Right lung (tissue), 10 donors: Measurements from ENCODE around the gene PLA2G10. TPM values are rescaled to one million over a fixed set of nuclear protein-coding genes. Genes with fewer than 3 reads are reported as not detected.
"Not testable (repeated sequence)": the region's sequence is repeated elsewhere in the genome, so short reads cannot be mapped to it uniquely, and the experiment has no call there.

Experiments
- DNase-seq, 2 donors: peaks; one replicate each; pipeline ENCODE4 v3.0.0-alpha.2; 2013
- long read RNA-seq, 8 donors: transcript quantifications; one replicate each; lab custom pipeline, GENCODE V29; 2026
- polyA plus RNA-seq, 5 donors: library from polyadenylated mRNA; unstranded; fragments of 120-200 nt; gene quantifications; one replicate each; pipeline versions ENCODE4 v1.2.1 to v1.2.3, GENCODE V29; 2013; ENCODE audit warnings: inconsistent platforms in 1 of 5, low replicate concordance in 1 of 5; ENCODE audit not compliant: insufficient read length in 5 of 5, insufficient read depth in 1 of 5

Gene PLA2G10, protein sequence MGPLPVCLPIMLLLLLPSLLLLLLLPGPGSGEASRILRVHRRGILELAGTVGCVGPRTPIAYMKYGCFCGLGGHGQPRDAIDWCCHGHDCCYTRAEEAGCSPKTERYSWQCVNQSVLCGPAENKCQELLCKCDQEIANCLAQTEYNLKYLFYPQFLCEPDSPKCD
- under 1 TPM in 4 of 5 donors, not detected in 1; 0.31 to 0.69 (median 0.42) TPM for polyA plus RNA-seq
- long read RNA-seq, donor 1: 0 reads
- long read RNA-seq, donor 2: 0 reads
- long read RNA-seq, donor 3: 0 reads
- long read RNA-seq, donor 4: 0 reads
- long read RNA-seq, donor 5: 0 reads
- long read RNA-seq, donor 6: 0 reads
- long read RNA-seq, donor 7: 0 reads
- long read RNA-seq, donor 8: 0 reads

GRCh38 chr16:14694129-14694528, at the start of gene PLA2G10:
Gene PLA2G10, minus strand, starts transcription at chr16:14694308. Its CDS starts 79 bp downstream, at chr16:14694229.
- DNase-seq: not testable (repeated sequence)

DNA sequence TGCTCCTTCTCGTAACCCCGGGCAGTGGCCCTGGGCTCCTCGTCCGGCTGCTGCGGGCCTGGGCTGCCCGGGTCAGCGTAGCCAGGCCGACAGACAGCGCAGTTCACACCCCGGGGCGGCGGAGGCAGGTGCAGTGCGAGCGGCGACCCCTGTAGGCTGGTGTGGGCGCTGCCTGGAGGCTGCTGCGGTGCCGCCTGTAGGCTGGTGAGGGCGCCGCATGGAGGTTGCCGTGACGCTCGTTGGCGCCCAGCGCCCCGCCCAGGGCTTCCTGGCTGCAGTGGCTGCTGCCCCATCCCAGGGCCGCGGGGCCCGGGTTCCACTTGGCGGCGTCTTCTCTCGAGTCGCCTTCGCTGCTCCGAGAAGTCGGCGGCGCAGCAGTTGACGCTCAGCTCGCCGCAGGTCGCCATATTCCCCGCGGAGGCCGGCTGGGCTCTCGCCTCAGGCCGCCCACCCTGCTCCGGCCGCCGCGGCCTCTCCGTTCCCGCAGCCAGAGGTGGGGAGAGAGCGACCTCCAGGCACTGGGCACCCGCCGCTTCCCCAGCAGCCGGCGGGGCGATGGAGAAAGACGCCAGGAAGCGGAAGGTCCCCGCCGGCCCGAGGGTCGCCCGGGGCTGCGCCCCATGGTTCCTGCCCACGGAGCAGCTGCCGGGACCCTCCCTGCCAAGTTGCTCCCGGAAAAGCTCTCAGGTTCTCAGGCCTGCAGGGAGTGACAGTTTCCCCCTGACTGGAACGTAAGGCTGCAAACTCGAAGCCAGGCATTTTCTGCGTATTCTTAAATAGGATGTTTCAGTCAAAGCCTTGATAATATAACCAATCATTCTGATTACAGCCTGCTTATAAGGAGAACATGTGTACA, 48.4 kb upstream of the PLA2G10 start, which contains the start of gene NPIPA2:
NPIPA2 (plus strand) TSS at position 261 of the 856 bp plus-strand sequence. CDS start 5,533 bp downstream, outside the sequence.
- not testable (repeated sequence) for DNase-seq

DNA sequence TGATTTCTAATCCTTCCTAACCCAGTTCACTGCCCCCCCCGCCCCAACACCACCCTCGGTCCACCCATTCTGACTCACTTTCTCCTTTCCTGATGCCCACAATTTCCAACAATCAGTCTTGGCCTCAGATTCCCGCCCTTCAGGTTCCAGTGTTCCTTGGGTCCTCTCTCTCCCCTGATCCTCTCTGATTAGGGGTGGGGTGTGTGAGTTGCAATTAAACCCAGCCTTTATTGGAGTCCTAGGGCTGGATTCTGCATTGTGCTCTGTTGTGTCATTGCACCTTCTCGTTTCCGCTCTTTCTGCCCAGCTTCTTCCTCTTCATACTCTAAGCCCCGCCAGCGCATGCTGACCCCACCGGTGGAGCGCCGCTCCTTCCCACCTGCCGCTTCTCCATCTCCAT, 47.7 kb upstream of the PLA2G10 start:
- not testable (repeated sequence) for DNase-seq

DNA sequence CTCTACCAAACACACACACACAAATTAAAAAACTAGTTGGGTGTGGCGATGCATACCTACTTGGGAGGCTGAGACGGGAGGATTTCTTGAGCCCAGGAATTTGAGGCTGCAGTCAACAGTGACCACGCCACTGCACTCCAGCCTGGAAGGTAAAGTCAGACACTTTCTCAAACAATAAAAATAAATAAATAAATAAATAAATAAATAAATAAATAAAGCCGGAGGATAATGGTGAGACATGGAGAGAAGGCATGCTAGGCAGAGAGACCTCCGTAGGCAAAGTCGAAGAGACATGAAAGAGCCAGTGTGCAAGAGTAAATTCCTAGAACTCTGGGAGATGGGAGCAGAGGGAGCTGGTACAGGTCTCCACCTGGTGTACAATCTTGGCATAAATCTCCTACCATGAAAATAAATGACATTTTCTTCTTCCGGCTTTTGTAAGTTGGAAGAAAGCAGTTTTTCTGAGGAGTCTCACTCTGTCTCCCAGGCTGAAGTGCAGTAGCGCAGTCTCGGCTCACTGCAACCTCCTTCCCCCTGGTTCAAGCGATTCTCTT, 46.8 kb upstream of the PLA2G10 start:
- DNase-seq: not testable (repeated sequence)

GRCh38 chr16:14733233-14733632, 39.1 kb upstream of the PLA2G10 start:
- not testable (repeated sequence) for DNase-seq

- DNase-seq: not testable (repeated sequence)
Observed at GRCh38 chr16:14703156-14704011, 9.3 kb upstream of the PLA2G10 start, which contains the start of gene NPIPA3. Gene NPIPA3, plus strand, starts transcription at chr16:14703411. Its CDS starts 5,533 bp downstream, at chr16:14708944.

- not testable (repeated sequence) for DNase-seq
Observed at GRCh38 chr16:14702672-14703071, 8.6 kb upstream of the PLA2G10 start.

DNA sequence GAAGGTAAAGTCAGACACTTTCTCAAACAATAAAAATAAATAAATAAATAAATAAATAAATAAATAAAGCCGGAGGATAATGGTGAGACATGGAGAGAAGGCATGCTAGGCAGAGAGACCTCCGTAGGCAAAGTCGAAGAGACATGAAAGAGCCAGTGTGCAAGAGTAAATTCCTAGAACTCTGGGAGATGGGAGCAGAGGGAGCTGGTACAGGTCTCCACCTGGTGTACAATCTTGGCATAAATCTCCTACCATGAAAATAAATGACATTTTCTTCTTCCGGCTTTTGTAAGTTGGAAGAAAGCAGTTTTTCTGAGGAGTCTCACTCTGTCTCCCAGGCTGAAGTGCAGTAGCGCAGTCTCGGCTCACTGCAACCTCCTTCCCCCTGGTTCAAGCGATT, 7.8 kb upstream of the PLA2G10 start:
- not testable (repeated sequence) for DNase-seq

DNA sequence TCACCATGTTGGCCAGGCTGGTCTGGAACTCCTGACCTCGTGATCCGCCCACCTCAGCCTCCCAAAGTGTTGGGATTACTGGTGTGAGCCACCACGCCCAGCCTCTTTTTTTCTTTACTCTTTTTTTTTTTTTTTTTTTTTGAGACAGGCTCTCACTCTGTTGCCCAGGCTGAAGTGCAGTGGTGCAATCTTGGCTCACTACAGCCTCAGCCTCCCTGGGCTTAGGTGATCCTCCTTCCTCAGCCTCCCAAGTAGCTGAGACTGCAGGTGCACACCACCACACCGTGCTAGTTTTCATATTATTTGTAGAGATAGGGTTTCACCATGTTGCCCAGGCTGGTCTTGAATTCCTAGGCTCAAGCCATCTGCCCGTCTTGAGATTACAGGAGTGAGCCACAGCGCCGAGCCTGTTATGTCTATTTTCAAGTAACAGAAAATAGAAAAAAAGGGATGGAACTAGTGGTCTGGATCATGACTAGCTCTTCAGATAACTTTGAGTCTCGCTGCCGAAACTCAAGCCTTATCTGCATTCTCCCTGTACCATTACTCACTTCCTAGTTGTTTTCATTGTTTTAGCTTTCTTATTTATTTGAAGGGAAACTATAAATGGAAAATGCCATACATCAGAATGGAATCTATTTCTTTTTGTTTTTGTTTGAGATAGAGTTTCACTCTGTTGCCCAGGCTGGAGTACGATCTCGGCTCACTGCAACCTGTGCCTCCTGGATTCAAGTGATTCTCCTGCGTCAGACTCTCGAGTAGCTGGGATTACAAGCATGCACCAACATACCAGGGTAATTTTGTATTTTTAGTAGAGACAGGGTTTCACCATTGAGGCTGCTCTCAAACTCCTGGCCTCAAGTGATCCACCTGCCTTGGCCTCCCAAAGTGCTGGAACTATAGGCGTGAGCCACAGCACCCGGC, 8.0 kb downstream of the PLA2G10 start:
- not testable (repeated sequence) for DNase-seq

GRCh38 chr16:14682121-14682520, 12.0 kb downstream of the PLA2G10 start:
- no peak for DNase-seq

- DNase-seq: no peak
Observed at GRCh38 chr16:14681115-14681514, 13.0 kb downstream of the PLA2G10 start.

DNA sequence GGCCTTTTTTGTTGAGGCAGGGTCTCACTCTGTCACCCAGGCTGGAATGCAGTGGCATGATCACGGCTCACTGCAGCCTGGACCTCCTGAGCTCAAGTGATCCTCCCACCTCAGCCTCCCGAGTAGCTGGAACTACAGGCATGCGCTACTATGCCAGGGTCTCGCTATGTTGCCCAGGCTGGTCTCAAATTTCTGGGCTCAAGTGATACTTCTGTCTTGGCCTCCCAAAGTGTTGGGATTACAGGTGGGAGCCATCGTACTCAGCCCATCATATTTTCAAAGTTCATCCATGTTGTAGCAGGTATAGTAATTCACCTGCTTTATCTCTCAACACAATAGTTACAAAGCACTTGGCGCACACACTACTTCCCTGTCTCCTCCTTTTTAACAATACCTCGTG, 13.7 kb downstream of the PLA2G10 start:
- DNase-seq: not testable (repeated sequence)

- no peak for DNase-seq
Observed at GRCh38 chr16:14678748-14679497, 15.2 kb downstream of the PLA2G10 start.

DNA sequence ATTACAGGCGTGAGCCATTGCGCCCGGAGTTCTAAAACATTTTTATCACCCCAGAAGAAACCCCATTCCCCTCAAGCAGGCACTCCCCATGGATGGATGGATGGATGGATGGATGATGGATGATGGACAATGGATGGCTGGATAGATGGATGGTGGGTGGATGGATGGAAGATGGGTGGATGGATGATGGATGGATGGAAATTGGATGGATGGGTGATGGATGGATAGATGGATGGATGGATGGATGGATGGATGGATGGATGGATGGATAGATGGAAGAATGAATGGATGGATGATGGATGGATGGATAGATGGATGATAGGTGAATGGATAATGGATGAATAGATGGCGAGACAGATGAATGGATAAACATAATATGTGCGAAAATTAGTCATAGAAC, 16.5 kb downstream of the PLA2G10 start:
- DNase-seq: no peak

DNA sequence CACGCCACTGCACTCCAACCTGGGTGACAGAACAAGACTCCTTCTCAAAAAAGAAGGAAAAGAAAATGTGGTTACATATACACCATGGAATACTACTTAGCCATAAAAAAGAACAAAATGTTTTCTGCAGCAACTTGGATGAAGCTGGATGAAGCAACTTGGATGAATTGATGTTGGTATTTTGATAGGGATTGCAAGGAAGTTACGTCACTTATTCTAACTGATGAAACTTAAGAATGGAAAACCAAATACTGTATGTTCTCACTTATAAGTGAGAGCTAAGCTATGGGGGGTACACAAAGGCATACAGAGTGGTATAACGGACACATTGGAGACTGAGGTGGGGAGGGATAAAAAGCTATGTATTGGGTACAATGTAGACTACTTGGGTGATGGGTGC, 17.5 kb downstream of the PLA2G10 start:
- no peak for DNase-seq

DNA sequence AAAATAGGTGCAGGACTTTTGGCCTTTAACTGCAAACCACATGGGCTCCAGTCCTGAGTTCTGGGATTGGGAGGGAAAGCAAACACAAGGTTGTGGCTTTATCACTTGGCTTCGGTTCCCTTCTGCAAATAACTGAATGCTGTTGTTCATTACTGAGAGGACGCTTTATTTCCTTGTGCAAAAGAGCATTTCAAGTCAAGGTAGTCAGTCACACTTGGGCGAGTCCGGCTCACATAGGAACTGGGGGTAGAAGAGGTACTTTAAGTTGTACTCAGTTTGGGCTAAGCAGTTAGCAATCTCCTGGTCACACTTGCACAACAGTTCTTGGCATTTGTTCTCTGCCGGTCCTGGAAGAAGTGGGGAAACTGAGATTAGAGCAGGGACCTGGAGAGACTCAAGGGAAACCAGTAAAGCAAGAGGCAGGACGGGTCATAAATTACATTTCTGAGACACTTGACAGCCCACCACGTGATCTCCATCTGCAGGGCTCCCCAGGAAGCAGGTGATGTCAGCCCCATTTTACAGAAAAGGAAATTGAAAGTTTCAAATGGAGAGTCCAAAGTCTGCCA, 21.6 kb downstream of the PLA2G10 start:
- no peak for DNase-seq

DNA sequence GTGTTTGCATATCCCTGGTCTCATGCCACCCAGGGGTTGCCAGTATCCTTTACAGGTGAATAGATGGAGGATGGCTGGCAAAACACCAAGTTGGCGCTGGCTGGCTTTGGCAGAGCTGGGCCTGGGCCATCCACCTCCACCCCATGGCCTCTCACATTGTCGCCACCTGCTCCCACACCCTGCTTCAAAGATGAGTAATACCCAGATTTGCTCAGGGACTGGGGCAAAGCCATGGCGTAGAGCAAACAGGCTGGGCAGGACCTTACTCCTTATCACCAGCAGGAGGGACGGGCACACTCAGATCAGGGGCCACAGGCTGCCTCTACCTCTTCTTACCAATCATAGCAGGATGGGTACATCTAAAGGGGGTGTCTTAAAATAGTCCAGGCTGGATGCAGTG, 24.3 kb downstream of the PLA2G10 start:
- DNase-seq: no peak

DNA sequence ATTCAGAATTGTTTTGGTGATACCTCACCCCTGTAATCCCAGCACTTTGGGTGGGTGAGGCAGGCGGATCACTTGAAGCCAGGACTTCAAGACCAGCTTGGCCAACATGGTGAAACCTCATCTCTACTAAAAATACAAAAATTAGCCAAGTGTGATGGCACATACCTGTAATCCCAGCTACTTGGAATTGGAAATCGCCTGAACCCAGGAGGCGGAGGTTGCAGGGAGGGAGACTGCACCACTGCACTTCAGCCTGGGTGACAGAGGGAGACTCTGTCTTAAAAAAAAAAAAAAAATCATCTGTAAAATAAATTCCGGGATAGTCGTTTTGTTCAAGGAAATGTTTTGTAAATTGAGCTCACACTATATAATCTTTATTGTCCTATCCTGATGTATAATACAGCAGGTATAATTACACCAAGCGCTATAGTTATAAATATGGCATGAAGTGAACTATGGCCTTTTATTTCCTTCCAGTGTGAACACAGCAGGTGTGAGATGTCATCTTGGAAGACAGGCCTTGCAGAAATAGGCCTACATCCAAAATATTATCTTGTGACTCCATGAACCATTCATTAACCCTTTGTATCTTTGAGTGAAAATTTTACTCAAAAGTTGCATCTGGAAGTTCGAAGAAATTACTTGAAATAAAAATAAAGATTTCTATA, 25.4 kb downstream of the PLA2G10 start:
- DNase-seq: no peak
